ENCODE results near the gene SNORC.
"Not testable (repeated sequence)": the region's sequence is repeated elsewhere in the genome, so short reads cannot be mapped to it uniquely, and the experiment has no call there.

The SNORC gene

DNA sequence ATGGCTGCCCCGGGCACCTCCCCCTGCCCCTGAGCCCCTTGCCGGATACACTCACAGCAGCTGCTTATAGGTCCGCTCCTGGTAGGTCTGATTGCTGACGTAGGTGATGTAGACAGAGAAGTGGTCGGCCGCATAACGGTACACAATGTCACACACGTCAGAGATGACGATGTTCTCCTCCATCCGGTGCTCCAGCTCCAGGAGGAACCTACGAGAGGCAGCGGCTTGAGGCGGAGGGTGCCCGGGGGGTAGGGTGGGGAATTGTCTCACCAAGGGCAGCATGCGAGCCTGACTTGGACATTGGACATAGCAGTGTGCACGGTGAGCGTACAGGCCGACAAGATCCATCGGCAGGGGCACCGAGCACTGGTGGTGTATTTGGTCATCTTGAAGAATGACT is 22.8 kb downstream of the SNORC start:
- in situ Hi-C loops (cut with MboI; ENCODE audit: low sequenced_read_pairs), result no loop called here

DNA sequence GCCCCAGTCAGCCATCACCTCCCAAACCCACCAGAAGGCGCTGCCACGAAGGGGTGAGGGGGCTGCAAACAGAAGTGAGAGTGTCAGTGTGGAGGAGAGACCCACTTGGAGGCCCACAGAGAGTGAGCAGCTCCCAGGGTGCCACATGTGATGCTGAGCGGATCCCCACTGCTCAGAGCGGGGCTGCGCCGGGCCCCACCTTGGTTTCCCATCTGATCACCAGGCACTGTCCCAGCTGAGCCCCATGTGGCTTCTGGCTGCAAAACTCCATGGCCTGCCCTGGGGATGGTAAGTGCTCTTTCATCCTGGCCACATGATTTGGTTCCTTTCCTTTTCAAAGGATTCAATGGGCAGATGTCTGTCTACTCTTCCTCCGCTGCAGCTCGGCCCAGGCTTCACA is 23.8 kb downstream of the SNORC start:
- in situ Hi-C loops (cut with MboI; ENCODE audit: low sequenced_read_pairs), result no loop called here

DNA sequence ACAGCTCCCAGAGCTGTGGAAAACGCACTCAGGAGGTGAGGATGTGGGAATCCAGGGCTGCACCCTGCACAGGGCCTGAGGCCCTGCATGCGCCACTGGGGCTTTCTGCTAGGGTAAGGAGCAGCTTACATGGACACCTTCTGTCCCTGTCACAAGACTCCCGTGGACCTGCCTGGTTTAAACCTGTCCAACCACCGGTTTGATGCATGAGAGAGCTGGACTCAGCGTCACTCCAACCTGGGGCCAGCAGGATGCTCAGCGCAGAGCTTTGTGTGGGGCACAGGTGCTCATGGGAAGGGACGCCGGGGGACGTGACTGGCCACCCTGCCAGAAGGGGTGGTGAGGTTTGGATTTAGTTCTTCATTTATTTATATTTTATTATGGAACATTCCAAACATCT is 24.2 kb downstream of the SNORC start:
- in situ Hi-C loops (cut with MboI; ENCODE audit: low sequenced_read_pairs), result no loop called here

DNA sequence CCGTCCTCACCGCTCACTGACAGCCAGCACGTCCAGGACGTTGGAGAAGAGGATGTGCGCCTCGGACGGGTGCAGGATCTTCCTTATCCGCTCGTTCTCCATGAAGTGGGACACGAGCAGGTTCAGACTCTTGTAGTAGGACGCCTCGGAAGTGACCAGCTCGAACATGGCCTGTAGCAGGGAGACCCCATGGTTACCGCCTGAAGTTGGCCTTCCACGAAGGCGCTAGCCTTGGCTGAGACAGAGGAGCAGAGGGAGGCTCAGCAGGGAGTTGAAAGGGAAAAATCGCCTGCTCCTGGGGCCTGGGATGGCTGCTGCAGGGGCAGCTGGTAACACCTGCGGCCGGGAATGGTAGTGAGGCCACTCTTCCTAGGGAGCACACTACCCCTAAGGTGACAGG is 24.7 kb downstream of the SNORC start:
- in situ Hi-C loops (cut with MboI; ENCODE audit: low sequenced_read_pairs), result no loop called here

DNA sequence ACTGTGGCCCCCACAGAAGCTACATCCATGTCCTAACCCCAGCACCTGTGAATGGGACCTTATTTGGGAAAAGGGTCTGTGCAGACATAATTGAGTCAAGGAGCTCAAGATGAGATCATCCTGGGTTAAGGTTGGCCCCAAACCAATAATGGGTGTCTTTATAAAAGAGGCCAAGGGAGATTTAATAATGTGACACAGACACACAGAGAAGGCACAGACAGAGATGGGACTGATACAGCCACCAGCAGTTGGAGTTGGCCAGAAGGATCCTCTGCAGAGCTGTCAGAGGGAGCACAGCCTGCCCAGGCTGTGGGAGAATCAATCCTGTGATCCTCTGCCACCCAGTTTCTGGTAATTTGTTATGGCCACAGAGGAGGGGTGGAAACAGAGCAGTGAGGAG is 26.0 kb downstream of the SNORC start:
- in situ Hi-C loops (cut with MboI; ENCODE audit: low sequenced_read_pairs), result no loop called here

DNA sequence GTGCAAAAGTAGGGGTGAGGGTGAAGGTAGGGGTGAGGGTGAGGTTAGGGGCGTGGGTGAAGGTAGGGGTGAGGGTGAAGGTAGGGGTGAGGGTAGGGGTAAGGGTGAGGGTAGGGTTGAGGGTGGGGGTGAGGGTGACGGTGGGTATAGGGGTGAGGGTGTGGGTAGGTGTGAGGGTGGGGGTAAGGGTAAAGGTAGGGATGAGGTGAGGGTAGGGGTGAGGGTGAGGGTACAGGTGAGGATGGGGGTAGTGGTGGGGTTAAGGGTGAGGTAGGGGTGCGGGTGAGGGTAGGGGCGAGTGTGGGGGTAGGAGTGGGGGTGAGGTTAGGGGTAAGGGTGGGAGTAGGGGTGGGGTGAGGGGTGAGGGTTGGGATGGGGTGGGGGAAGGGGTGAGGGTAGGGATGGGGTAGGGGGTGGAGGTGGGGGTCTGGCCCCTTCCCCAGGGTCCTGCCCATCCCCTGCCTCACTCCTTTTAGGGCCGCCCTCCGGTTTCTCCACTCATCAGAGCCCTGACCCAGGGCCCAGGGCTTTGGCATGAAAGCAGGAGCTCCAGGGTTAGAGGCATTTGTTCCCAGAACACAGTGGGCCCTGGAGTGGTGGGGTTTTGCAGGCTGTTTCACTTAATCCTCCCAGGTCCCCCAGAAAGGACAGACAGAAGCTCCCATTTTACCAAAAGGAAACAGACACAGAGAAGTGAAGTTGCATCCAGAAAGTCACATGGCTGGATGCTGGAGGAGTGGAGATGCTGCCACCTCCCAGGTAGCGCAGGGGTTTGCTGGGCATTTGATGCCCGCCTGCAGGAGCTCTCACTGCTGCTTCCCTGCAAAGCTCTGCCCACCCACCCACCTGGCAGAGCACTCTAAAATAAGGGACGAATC is 26.9 kb downstream of the SNORC start:
- in situ Hi-C loops (cut with MboI; ENCODE audit: low sequenced_read_pairs), result no loop called here

DNA sequence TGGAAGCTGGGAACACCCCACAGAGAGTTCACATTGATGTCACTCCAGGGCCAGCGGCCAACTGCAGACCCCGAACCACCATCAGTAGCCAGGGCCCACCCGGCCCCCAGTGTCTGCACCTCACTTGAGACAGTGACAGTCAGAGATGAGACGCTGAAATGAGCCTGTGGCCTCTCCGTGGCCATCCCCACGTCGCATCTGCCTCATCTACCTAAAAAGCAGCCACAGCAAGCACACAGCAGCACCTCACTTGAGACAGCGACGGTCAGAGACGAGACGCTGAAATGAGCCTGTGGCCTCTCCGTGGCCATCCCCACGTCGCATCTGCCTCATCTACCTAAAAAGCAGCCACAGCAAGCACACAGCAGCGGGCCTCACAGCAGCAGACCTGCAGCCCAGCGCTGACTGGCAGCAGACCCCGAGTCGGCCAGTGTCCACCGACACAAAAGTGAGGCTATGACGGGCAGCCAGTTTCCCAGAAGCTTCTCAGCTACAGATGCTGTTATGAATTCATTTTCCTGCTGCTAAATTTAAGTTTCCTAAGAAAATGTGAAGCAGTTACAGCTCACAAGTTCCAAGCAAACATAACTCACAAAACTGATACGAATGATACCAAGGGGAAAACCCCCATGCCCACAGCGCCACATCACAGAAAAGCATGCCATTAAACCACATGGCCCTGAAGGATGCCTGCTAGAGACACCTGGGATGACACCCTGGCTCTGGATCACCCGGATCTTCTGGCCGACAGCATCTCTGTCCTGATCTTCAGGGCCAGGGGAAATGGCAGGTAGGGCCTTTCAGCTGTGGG is 27.7 kb downstream of the SNORC start:
- in situ Hi-C loops (cut with MboI; ENCODE audit: low sequenced_read_pairs), result no loop called here

DNA sequence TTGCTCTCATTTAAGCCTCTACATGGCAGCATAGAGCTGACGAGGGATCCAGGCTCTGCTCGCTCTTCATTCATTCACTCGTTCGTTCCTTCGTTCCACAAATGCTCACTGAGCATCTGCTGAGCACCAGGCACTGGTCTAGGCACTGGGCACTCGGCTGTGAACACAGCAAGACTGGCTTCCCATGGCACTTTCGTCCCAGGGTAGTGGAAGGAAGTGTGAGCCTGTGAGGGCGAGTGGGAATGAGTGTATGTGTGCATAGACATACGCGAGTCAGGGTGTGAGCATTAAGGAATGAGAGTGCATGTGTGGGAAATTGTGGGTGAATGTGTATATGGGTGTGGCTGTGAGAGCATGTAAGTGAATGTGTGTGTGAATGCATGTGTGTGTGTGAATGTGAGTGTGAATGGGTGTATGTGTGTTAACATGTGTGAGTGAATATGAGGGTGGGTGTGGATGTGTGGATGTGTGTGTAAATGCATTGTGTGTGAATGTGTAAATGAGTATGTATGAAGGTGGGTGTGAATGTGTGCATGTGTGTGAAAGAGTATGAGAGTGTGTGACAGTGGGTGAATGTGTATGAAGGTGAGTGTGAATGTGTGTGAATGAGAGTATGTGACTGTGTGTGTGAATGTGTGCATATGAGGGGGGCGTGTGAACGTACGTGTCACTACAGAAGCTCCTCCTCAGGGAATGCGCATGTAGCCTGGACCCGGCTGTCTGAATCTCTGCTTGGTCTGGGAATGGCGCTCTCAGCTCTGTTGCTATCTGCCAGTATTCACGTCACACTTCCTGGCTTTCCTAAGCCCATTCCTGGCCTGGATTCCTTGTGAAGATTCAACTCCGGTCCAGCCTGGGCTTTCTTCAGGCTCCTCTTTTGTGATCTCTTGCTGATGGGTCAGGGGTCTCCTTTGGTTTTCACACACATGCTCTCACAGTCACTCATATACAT is 28.8 kb downstream of the SNORC start:
- in situ Hi-C loops (cut with MboI; ENCODE audit: low sequenced_read_pairs), result no loop called here

DNA sequence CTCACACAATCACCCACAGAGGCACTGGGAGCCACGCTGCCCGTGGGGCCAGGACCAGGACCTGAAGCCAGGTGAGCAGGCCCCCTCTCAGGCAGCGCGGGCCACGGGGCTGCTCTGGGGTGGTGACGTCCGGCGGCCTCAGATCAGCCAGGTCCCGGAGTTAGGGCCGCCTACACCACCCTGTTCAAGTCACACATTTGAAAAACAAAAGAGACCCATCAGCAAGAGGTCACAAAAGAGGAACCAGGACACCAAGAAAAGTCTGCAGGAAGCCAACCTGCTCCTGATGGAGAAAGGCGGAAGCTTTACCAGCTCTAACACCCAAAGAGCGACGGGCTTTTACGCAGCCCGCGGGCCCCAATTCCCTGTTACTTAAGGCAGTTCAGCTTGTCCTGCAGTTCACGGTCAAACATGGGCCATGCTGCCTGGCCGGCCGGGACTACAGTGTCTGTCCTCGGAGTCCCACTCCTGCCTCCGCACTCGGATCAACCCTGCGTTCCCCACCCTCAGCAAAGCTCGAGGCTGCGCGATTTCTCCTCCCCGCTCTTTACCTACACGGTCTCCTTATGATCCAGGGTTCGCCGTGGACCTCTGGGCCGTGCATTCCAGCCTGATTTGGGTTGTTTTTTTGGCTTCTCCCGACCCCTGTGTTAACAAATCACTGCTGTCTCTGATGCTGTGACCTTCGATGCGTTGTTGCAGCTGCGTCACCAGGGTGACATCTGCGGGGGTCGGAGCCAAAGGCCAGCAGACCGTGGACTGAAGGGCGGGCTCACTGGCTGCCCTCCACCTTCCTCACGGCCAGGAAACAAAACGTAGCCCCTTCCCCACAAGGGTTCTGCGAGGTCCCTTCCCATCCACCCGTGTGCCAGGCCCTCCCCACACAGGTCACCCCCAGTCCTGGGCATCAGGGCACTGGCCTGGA is 31.0 kb downstream of the SNORC start:
- in situ Hi-C loops (cut with MboI; ENCODE audit: low sequenced_read_pairs), result no loop called here

DNA sequence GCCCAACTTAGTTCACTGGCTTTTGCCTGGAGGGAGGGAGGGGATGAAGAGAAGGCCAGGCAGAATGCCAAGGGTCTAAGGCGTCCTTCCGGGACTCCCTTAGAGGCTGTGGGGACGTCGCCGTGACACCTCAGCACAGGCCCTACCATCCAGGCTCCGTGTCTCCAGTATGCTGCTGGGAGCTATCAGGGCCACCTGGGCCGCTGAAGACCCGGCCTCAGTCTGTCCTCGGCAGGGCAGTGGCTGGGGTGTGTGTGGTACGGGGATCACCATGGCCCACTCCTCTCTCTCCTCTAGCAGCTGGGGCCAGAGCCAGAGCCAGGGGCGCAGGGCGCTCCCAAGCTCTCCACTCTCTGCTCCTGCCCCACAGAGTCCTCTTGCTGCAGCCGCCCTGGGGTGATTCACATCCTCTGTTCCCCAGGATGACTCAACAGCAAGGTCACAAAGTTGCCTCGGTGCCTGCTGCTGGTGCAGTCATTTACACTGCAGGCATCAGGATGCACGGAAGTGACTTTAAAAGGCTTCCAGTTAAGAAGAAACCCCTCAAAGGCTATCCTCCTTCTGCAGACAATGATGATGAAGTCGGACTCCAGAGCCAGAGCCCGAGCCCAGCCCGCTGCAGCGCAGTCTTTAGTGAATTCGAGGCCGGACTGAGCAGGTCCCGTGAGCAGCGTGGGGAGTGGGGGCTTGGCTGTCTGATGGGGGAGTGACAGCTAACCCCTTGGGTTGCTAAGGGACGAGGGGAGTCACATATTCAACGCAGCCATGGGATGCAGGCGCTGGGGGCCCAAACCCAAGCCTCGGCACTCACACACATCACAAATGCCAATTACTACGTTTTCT is 31.9 kb downstream of the SNORC start:
- in situ Hi-C loops (cut with MboI; ENCODE audit: low sequenced_read_pairs), result no loop called here

DNA sequence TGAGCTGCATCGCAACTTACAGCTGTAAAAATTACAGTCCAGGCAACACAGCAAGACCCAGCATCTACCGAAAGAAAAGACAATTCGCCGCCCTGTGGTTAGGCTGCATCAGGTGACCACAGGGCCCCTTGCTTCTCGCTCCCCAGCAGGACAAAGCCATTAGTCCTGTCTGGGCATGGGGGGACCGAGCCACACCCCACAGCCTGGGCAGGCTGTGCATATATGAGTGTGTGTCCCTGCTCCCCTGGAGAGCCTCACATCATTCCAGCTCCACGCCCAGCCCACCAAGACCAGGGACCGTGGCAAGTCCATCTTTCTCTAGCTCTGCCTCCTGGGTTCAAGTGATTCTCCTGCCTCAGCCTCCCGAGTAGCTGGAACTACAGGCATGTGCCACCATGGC is 33.9 kb downstream of the SNORC start:
- in situ Hi-C loops (cut with MboI; ENCODE audit: low sequenced_read_pairs), result no loop called here

DNA sequence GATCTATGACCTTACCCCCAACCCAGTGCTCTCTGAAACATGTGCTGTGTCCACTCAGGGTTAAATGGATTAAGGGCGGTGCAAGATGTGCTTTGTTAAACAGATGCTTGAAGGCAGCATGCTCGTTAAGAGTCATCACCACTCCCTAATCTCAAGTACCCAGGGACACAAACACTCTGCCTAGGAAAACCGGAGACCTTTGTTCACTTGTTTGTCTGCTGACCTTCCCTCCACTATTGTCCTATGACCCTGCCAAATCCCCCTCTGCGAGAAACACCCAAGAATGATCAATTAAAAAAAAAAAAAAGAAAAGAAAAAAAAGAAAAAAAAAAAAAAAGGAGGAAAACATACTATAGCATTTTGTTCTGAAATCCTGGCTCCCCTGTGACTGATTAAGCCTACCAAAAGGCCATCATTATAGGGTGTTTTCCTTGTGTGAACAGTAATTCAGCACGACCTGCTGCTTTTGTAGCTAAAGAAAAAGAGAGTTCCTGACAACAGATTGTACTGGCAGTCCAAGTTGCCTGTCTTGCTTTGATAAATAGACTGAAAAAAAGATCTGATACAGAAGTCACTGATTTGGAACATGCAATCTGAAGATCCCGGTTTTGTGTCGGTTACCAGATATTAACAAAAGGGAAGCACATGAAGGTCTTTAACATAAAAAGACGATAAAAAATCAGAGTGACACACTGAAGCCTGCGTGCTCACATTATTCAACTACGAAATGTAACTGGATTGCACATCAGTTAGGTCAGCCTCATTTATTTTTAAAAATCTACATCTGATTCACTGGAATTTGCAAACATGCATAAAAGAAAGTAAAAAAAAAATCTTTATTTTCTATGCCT is 37.0 kb downstream of the SNORC start:
- in situ Hi-C loops (cut with MboI; ENCODE audit: low sequenced_read_pairs), result not testable (repeated sequence)

DNA sequence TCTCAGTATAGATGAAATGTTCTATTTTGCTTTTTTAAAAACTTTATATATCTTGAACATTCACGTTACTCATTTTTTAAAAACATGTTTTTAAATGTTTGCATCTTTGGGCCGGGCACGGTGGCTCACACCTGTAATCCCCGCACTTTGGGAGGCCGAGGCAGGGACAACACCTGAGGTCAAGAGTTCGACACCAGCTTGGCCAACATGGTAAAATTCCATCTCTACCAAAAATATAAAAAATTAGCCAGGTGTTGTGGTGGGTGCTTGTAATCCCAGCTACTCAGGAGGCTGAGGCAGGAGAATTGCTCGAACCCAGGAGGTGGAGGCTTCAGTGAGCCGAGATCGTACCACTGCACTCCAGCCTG is 37.6 kb downstream of the SNORC start:
- in situ Hi-C loops (cut with MboI; ENCODE audit: low sequenced_read_pairs), result not testable (repeated sequence)

DNA sequence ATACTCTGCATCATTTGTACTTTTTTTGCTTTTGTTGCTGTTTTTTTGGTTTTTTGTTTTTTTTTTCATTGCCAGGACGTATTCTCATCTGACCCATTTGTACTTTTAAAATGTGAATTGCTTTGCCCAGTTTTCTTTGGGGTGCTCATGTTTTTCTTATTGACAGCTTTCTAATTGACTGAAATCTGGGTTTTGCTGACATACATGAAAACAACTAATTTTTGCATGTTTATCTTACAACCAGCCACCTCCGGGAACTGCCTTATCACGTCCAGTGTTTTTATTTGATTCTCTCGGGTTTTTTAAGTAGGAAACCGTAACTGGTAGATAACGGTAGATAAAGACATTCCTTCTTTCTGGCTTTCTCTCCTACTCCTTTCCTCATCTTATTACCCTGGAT is 38.6 kb downstream of the SNORC start:
- in situ Hi-C loops (cut with MboI; ENCODE audit: low sequenced_read_pairs), result no loop called here

DNA sequence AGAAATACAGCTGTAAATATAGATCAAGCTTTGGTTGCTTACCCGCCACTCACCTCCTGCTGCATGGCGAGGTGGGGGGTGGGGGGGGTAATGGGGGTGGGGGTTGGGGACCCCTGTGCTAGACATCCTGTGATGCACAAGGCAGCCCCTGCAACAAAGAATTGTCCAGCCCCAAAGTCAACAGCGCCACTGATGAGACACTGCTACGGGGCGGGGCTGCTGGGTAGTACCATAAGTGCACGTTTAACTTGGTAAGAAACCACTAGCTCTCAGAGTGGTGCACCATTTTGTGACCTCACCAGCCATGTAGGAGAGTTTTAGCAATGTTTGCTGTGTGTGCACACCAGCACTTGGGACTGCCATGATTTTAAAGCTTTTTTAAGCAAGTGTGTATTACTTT is 40.3 kb downstream of the SNORC start:
- in situ Hi-C loops (cut with MboI; ENCODE audit: low sequenced_read_pairs), result no loop called here

DNA sequence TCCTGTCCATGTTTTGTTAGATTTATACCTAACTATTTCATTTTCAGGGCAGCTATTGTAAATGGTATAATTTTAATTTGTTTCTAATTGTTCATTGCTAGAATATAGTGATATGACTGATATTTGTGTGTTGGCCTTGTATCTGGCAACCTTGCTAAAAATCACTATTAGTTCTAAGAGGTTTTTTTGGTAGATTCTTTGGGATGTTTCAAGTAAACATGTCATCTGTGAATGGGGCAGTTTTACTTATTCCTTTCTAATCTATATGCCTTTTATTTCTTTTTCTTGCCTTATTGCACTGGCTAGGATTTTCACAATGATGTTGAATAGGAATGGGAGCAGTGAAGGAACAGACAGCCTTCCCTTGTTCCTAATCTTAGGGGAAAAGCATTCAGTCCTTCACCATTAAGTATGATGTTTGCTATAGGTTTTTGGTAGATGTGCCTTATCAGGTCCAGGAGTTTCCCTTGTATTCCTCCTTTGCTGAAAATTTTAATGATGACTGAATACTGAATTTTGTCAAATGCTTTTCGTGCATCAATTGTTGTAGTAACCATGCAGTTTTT is 41.7 kb downstream of the SNORC start:
- in situ Hi-C loops (cut with MboI; ENCODE audit: low sequenced_read_pairs), result no loop called here

DNA sequence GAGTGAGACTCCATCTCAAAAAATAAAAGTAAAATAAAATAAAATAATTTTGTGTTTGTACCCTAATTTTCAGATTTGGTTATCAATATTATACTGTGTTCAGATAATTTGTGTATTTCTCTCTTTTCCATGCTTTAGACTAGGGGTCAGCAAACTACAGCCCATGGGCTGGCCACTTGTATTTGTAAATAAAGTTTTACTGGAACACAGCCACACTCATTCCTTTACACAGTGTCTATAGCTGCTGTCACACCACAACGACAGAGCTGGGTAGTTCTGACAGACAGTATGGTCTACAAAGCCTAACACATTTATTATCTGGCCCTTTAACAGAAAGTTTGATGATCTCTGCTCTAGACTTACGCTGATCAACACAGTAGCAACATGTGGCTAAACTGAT is 43.8 kb downstream of the SNORC start:
- in situ Hi-C loops (cut with MboI; ENCODE audit: low sequenced_read_pairs), result no loop called here

DNA sequence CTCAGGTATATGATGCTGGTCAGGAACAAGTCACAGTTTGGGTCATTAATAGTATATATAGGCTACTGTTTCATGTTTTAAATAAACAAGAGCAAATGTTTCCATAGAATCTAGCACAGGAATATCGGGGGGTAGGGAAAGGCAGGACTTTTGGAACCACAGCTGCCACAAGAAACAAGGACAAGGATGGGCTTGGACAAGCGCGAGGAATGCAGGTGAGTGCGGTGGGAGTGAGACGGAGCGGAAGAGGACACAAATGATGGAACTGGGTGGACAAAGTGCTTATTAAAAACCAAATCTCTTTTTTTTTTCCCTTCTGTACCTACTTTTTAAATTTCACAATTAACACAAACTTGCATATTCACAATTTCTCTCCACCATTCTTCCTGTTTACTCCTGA is 49.1 kb downstream of the SNORC start:
- in situ Hi-C loops (cut with MboI; ENCODE audit: low sequenced_read_pairs), result no loop called here

All from HL-60/S4 treated with retinoic acid at 250 ng/mL for 4 days and 3 days (cell line).